HG03025 (cell line): ENCODE results near the gene DYNLRB1.
A peak's percentile ranks its signal among the peaks of the same experiment; 100 is the strongest.
"Not testable (repeated sequence)": the region's sequence is repeated elsewhere in the genome, so short reads cannot be mapped to it uniquely, and the experiment has no call there.

Experiments
- ATAC-seq: cut with Tn5 transposase; IDR thresholded peaks from one replicate; pipeline ENCODE4 v1.9.1; 2021; ENCODE audit warnings: mild to moderate bottlenecking, moderate library complexity; ENCODE audit not compliant: unreplicated experiment, low FRiP score

DYNLRB1 gene

GRCh38 chr20:34516247-34517113, at the start of gene DYNLRB1:
Gene DYNLRB1, plus strand, starts transcription at chr20:34516422. Its CDS starts 37 bp downstream, at chr20:34516459.
- ATAC-seq = peak; percentile 69

- ATAC-seq = no peak
Measured at GRCh38 chr20:34468951-34469350, 47.3 kb upstream of the DYNLRB1 start.

GRCh38 chr20:34472246-34472925, 43.8 kb upstream of the DYNLRB1 start:
- no peak for ATAC-seq

- ATAC-seq = no peak
Measured at GRCh38 chr20:34473262-34473883, 42.8 kb upstream of the DYNLRB1 start.

GRCh38 chr20:34475979-34476736, 40.1 kb upstream of the DYNLRB1 start:
- no peak for ATAC-seq

- ATAC-seq = no peak
Measured at GRCh38 chr20:34479627-34480026, 36.6 kb upstream of the DYNLRB1 start.

- not testable (repeated sequence) for ATAC-seq
Measured at GRCh38 chr20:34482154-34482553, 34.1 kb upstream of the DYNLRB1 start.

- not testable (repeated sequence) for ATAC-seq
Measured at GRCh38 chr20:34483585-34484220, 32.5 kb upstream of the DYNLRB1 start.

- no peak for ATAC-seq
Measured at GRCh38 chr20:34485068-34485634, 31.1 kb upstream of the DYNLRB1 start.

- ATAC-seq = no peak
Measured at GRCh38 chr20:34491226-34491931, 24.8 kb upstream of the DYNLRB1 start.

- ATAC-seq = no peak
Measured at GRCh38 chr20:34491932-34492509, 24.2 kb upstream of the DYNLRB1 start.

GRCh38 chr20:34493646-34494045, 22.6 kb upstream of the DYNLRB1 start:
- no peak for ATAC-seq

- no peak for ATAC-seq
Measured at GRCh38 chr20:34495307-34495706, 20.9 kb upstream of the DYNLRB1 start.

GRCh38 chr20:34495916-34496315, 20.3 kb upstream of the DYNLRB1 start:
- ATAC-seq = no peak

GRCh38 chr20:34497596-34497995, 18.6 kb upstream of the DYNLRB1 start:
- ATAC-seq = not testable (repeated sequence)

- ATAC-seq = no peak
Measured at GRCh38 chr20:34500823-34501222, 15.4 kb upstream of the DYNLRB1 start.

- ATAC-seq = no peak
Measured at GRCh38 chr20:34506480-34506879, 9.7 kb upstream of the DYNLRB1 start.

GRCh38 chr20:34507702-34508413, 8.4 kb upstream of the DYNLRB1 start:
- ATAC-seq = no peak
